ENCODE measurements around the gene UTF1.

- TF ChIP-seq EZH2 (IDR thresholded peaks at IDR 0.05; ENCODE audit: insufficient read depth, poor library complexity, severe bottlenecking) (no peak), EZH2phosphoT487 (IDR thresholded peaks at IDR 0.05; ENCODE audit: insufficient read depth, low read depth) (no peak)
Observed at GRCh38 chr10:133273534-133274143, 43.6 kb downstream of the UTF1 start.

Data from GM23248 (cell line).